Measurements from ENCODE around the gene RCC2. TPM values are rescaled to one million over a fixed set of nuclear protein-coding genes. Genes with fewer than 3 reads are reported as not detected.
A peak's percentile ranks its signal among the peaks of the same experiment; 100 is the strongest.

RCC2 gene
- total RNA-seq, 1 experiment from 2014 or later: 473 TPM

DNA sequence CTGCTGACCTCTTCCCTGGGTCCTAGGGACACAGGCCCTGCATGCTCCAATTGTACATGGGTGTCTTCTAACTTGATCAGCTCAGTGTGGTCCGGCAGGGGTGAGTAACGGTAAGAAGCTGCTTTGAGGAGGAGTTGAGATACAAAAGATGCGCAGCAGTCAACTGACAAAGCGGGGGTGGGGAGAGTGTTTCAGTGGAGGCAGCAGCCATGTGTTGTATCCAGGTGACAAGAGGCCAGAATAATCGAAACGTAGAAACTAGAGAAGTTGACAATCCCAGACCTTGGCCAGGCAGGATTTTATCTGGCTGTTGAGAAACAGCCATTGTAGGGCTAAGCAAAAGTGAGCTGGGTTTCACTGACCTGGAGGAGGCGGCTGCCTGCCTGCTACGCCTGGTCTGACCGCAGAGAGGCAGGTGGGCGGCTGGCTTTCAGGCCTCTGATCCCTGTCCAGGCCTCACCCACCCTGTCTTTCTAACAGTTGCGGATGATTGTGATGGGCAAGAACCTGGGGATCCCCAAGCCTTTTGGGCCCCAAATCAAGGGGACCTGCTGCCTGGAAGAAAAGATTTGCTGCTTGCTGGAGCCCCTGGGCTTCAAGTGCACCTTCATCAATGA lies 38.6 kb downstream of the RCC2 start:
- peak overlapping the region; percentile 33; the same call in 1 of the 2 replicates for H3K14ac ChIP-seq (ENCODE audit: insufficient read depth, low read length)
- H3K79me1 ChIP-seq (ENCODE audit: insufficient read depth, low read depth, low read length, poor library complexity, severe bottlenecking): no peaks in the 10 kb centered on the region
- WGBS (ENCODE audit: extremely low coverage, insufficient read length, low lambda C conversion rate): no CpG with 5 or more reads among the region's 11 CpGs
- H3K9ac ChIP-seq (ENCODE audit: extremely low read depth, insufficient read length, low read length): no peak overlapping the region
- H3K27me3 ChIP-seq (ENCODE audit: insufficient read depth, low read length): no peaks in the 10 kb centered on the region
- no peak overlapping the region for H2BK15ac ChIP-seq (ENCODE audit: low read depth, low read length)
- H2BK120ac ChIP-seq (ENCODE audit: low read depth, low read length, poor library complexity, severe bottlenecking): no peak overlapping the region
- H3K23me2 ChIP-seq (ENCODE audit: insufficient read length, low read depth, low read length, poor library complexity, severe bottlenecking): no peaks in the 10 kb centered on the region
- no peak overlapping the region for H3K4ac ChIP-seq (ENCODE audit: low read depth, low read length)
- H3K79me2 ChIP-seq (ENCODE audit: insufficient read depth, low read length): no peaks in the 10 kb centered on the region
- no peak overlapping the region for H3K18ac ChIP-seq (ENCODE audit: insufficient read length, low read depth, low read length)
- no peak overlapping the region for H2BK5ac ChIP-seq (ENCODE audit: insufficient read length, low read length)
- Mint-ChIP-seq H3K36me3 (ENCODE audit: insufficient read depth in 1 of 3, low read depth in 3 of 3) (peaks cover 0 to 8% (median 3%) of the 10 kb centered on the region in 3 experiments; a peak in 3 of 7 replicates), H3K4me3 (no peak overlapping the region), H3K27me3 (ENCODE audit: low read depth) (peaks cover 5% of the 10 kb centered on the region), H3K9me3 (no peaks in the 10 kb centered on the region), H3K27ac (peak overlapping the region in 1 of 3 experiments; percentile 26; a peak in 1 of 7 replicates), H3K4me1 (peaks cover 22 to 32% of the 10 kb centered on the region in 2 experiments)
- H3K56ac ChIP-seq (ENCODE audit: insufficient read length, low read depth, low read length): no peak overlapping the region
- H2BK12ac ChIP-seq (ENCODE audit: insufficient read length, low read depth, low read length): no peak overlapping the region
- no peak overlapping the region for H3T11ph ChIP-seq (ENCODE audit: low read length)
- H3K27ac ChIP-seq (ENCODE audit: insufficient read length, low read depth, low read length): no peak overlapping the region
- no peak overlapping the region for H2AK5ac ChIP-seq (ENCODE audit: insufficient read length, low read length)
- H4K20me1 ChIP-seq (ENCODE audit: control insufficient read depth, insufficient read depth, insufficient read length): no peaks in the 10 kb centered on the region
- H4K5ac ChIP-seq (ENCODE audit: insufficient read length, low read depth, low read length): no peak overlapping the region
- no peak overlapping the region for H4K91ac ChIP-seq (ENCODE audit: insufficient read length, low read depth, low read length)
- H4K8ac ChIP-seq (replicated peaks; ENCODE audit: insufficient read length, low read depth, low read length): no peak overlapping the region
- TF ChIP-seq, protein P1, sequence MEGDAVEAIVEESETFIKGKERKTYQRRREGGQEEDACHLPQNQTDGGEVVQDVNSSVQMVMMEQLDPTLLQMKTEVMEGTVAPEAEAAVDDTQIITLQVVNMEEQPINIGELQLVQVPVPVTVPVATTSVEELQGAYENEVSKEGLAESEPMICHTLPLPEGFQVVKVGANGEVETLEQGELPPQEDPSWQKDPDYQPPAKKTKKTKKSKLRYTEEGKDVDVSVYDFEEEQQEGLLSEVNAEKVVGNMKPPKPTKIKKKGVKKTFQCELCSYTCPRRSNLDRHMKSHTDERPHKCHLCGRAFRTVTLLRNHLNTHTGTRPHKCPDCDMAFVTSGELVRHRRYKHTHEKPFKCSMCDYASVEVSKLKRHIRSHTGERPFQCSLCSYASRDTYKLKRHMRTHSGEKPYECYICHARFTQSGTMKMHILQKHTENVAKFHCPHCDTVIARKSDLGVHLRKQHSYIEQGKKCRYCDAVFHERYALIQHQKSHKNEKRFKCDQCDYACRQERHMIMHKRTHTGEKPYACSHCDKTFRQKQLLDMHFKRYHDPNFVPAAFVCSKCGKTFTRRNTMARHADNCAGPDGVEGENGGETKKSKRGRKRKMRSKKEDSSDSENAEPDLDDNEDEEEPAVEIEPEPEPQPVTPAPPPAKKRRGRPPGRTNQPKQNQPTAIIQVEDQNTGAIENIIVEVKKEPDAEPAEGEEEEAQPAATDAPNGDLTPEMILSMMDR (conservative IDR thresholded peaks at IDR 0.05): no peak; the same call in 2 of the 3 replicates
- no peak overlapping the region for H3K4me2 ChIP-seq (ENCODE audit: insufficient read depth, insufficient read length, low read length)
- H3K23ac ChIP-seq (ENCODE audit: insufficient read length, low read depth, low read length): no peak overlapping the region
- no peaks in the 10 kb centered on the region for H3K9me3 ChIP-seq (ENCODE audit: control insufficient read depth, low read depth, low read length)
- H2AFZ ChIP-seq (ENCODE audit: low read length): no peak overlapping the region
- no peak overlapping the region for H2BK20ac ChIP-seq (ENCODE audit: low read depth, low read length, poor library complexity, severe bottlenecking)
- no peak for DNase-seq
- no peaks in the 10 kb centered on the region for H3K4me1 ChIP-seq (ENCODE audit: insufficient read depth, low read length)
